Fibroblast of skin of scalp (primary cell): ENCODE measurements around the gene ZNF664.

Experiments
- DNase-seq: peaks from one replicate; pipeline ENCODE4 v3.0.0-alpha.2; 2013

ZNF664 gene

GRCh38 chr12:124035163-124035562 lies 62.1 kb downstream of the ZNF664 start:
- no peak for DNase-seq

- DNase-seq = no peak
Observed at GRCh38 chr12:124036171-124036598, 63.2 kb downstream of the ZNF664 start.

GRCh38 chr12:124036657-124037109 lies 63.7 kb downstream of the ZNF664 start:
- DNase-seq = peak; percentile 57

- DNase-seq = peak; percentile 65
Observed at GRCh38 chr12:124037331-124037730, 64.3 kb downstream of the ZNF664 start.

GRCh38 chr12:124039276-124039675 lies 66.3 kb downstream of the ZNF664 start:
- peak; percentile 50 for DNase-seq

GRCh38 chr12:124040291-124040690 lies 67.3 kb downstream of the ZNF664 start:
- no peak for DNase-seq

GRCh38 chr12:124040737-124041136 lies 67.7 kb downstream of the ZNF664 start:
- DNase-seq = no peak

- DNase-seq = no peak
Observed at GRCh38 chr12:124041907-124042306, 68.9 kb downstream of the ZNF664 start.

- DNase-seq = no peak
Observed at GRCh38 chr12:124044021-124044420, 71.0 kb downstream of the ZNF664 start.

GRCh38 chr12:124044809-124045321 lies 71.8 kb downstream of the ZNF664 start:
- no peak for DNase-seq

GRCh38 chr12:124045671-124046455 lies 72.8 kb downstream of the ZNF664 start:
- DNase-seq = no peak

GRCh38 chr12:124046456-124046740 lies 73.4 kb downstream of the ZNF664 start:
- DNase-seq = no peak

- DNase-seq = no peak
Observed at GRCh38 chr12:124047045-124047566, 74.1 kb downstream of the ZNF664 start.

GRCh38 chr12:124049451-124050094 lies 76.6 kb downstream of the ZNF664 start:
- no peak for DNase-seq

- DNase-seq = peak; percentile 77
Observed at GRCh38 chr12:124053851-124054250, 80.8 kb downstream of the ZNF664 start.

- DNase-seq = no peak
Observed at GRCh38 chr12:124055066-124055465, 82.1 kb downstream of the ZNF664 start.

- DNase-seq = peak; percentile 35
Observed at GRCh38 chr12:124057691-124058090, 84.7 kb downstream of the ZNF664 start.

GRCh38 chr12:124059752-124060151 lies 86.7 kb downstream of the ZNF664 start:
- no peak for DNase-seq
